GM18526 (cell line): Measurements from ENCODE around the gene RAPGEF3.
A peak's percentile ranks its signal among the peaks of the same experiment; 100 is the strongest.

ENCODE experiments used
- POLR2A ChIP-seq: IDR thresholded peaks from 3 replicates; pipeline ENCODE4 v1.6.1; 2011; ENCODE audit not compliant: insufficient read length; ENCODE audit errors: extremely low read depth

RAPGEF3 gene

DNA sequence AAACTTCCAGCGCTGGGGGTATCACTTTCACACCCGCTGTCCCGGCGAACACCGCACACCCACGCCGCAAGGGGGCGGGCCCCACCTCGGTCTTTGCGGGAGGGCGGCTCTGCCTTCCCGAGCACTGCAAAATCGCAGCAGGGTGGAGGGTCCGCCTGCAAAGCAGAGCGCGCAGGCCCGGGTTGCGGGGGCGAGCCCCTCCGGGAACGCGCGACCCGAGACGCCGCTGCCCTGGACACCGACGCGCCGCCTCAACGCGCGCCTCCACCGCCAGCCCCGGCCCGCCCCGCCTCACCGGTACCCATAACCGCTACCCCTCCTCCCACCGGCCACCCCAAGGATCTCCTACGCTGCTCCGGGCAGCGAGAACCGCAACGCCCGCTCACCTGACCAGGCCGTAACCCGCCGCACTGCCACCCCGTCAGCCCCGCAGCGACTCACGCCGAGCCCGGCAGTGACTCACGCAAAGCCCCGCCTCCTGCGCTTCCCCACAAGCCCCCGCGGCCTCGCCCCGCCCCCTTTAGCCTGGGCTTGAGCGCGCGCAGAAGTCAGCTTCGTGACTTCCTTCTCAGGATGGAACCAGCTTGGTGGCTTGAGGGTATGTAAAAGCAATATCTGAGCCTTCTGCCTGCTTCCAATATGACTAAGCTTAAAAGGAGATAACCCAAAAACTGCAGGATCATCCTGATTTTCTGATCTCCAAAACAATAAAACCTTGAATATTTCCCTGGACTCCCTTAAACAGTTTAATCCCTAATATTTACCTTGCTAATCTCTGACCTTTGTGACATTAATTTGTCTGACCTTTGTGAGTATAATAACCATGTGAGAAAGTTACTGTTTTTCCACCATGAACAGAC, 52.9 kb downstream of the RAPGEF3 start, which contains the start of gene RPAP3:
RPAP3 (minus strand) TSS at position 465 of the 860 bp plus-strand sequence. CDS start 3,190 bp downstream, outside the sequence.
- TF ChIP-seq POLR2A: peak; percentile 94

DNA sequence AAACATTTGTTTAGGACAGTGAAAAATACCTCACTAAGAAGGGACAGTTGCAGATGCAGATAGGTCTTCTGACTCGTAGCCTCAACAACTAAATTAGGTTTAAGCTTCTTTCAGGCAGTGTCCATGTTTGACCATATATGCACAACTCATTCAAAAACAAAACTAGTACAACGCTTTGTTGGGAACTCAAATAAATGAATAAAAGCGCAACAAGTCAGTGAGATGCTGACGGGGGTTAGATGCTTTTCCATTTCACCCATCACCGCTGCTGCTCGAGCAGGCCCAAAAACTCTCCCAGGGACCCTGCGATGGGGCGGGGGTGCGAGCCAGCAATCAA, 53.5 kb downstream of the RAPGEF3 start:
- no peak for TF ChIP-seq POLR2A

DNA sequence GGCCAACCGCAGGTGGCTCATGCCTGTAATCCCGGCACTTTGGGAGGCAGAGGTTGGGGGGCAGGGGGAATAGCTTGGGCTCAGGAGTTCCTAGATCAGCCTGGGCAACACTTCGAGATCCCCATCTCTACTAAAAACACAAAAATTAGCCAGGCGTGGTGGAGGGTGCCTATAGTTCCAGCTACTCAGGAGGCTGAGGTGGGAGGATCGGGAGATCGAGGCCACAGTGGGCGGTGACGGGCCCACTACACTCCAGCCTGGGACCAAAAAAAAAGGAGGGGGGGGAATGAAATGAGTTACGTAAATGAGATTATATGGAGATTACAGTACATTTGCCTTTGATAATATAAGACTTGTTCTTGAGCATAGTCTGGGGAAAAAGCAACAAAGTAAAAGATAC, 54.0 kb downstream of the RAPGEF3 start:
- TF ChIP-seq POLR2A: no peak

DNA sequence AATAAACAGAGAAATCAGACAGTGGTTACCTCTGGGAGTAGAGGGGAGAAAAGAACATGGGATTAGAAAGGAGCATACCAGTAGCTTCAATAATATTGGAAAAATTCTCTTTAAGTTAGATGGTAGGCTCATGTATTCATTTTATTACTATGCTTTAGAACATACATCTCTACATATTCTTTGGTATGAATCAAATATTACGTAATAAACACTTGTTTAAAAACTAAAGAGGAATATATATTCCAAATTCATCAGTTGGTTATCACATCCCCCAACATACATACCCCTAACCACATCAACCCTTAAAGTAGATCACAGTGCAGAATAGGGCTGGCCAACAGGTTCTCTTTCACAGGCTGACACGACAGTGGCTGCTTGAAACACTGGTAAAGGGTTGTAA, 58.4 kb downstream of the RAPGEF3 start:
- TF ChIP-seq POLR2A: no peak

DNA sequence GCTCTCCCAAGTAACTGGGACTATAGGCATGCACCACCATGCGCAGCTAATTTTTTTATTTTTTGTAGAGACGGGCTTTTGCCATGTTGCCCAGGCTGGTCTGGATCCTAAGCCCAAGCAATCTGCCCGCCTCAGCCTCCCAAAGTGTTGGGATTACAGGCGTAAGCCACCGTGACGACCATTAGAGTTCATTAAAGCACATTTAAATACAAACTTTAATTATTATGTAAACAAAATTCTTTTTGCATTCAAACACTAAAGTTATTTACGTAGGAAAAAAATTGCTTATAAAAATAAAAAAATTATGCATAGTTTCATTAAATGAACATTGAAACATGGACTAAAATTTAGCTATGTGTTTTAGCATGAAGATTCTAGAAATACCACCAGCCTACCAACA, 60.0 kb downstream of the RAPGEF3 start:
- TF ChIP-seq POLR2A: no peak

DNA sequence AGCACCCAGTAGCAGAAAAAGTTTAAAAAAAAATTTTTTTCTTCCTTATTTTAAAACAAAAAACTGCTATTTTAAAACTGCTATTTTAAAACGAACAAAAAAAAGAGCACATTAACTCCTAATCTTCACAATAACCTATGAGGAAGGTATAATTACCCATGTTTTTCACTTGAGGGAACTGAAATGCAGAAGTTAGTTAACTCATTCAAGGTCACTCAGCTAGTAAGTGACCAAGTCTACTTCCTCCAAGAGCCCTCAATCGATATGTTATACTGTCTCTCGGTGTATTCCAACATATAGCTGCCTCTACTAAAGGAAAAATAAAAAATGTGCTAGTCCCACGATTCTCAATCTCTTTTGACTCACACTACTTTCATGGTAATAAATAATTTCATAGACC, 60.6 kb downstream of the RAPGEF3 start:
- no peak for TF ChIP-seq POLR2A

DNA sequence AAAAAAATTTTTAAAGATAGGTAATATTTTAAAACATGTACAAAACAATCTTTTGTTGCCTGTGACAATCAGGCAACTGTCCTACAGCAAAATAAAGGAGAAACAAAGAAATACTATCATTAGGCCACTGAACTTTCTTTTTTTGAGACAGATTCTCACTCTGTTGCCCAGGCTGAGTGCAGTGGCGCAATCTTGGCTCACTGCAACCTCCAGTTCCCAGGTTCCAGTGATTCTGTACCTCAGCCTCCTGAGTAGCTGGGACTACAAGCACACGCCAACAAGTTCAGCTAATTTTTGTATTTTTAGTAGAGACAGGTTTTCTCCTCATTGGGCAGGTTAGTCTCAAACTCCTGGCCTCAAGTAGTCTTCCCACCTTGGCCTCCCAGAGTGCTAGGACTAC, 69.5 kb downstream of the RAPGEF3 start:
- no peak for TF ChIP-seq POLR2A

DNA sequence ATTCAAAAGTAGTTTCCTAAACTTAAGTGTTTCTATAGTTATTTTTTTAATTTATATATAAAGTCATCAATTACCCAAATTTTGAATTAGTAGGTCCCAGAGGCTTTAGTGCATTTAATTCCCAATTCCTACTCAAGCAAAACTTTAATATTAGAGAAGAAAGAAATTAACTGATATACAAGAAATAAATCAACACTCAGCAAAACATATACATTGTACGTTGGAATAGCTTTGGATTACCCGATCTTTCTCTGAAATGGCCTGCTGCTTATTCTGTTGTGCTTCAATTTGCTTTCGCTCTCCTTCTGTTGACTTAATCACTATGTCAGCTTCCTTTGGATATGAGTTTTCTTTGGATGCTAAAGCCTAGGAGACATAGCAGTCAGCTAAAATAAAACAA, 71.0 kb downstream of the RAPGEF3 start:
- no peak for TF ChIP-seq POLR2A

DNA sequence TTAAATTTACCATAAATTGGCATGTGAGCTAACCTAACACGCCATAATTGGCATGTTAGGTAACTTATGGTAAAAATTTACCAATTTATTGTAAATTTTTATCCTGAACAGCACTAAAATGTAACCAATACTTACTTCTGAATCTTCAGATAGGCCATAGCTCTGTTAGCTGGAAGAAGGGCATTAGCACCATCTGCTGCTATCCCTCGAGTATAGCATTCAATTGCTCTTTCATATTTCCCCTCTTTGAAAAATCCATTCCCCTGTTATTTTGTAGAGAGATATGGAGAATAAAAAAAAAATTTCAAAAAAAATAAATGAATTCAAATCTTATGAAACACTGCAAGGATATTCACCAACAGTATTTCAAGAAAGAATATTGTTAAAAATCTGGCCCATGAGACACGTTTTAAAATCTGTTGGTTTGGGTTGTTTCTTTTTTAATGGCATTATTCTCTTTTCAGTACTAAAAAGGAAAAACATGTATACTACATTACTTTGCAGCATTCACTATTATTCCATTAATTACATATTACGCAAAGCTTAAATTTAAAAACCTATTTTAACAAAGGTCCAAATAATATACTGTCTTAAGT, 71.9 kb downstream of the RAPGEF3 start:
- TF ChIP-seq POLR2A: no peak
